IMR-90 (cell line): Measurements from ENCODE around the gene RPS25.
"Not testable (repeated sequence)": the region's sequence is repeated elsewhere in the genome, so short reads cannot be mapped to it uniquely, and the experiment has no call there.

ENCODE experiments used
- BHLHE40 ChIP-seq: fragments of 150-350 bp; IDR thresholded peaks from 2 replicates; pipeline ENCODE4 v1.6.1; 2016; ENCODE audit warnings: mild to moderate bottlenecking, low read depth, low read length
- CEBPB ChIP-seq: IDR thresholded peaks from 2 replicates; pipeline ENCODE4 v1.6.1; 2012; ENCODE audit warnings: low read depth, low read length, improper control_type of control experiment
- CHD1 ChIP-seq: IDR thresholded peaks from 2 replicates; pipeline ENCODE4 v1.6.1; 2012; ENCODE audit warnings: low read depth, low read length, improper control_type of control experiment
- CTCF ChIP-seq: conservative IDR thresholded peaks from 2 replicates; pipeline ENCODE4 v1.5.1; 2012; ENCODE audit warnings: mild to moderate bottlenecking, low read depth, low read length, improper control_type of control experiment
- ELK1 ChIP-seq: fragments of 150-350 bp; IDR thresholded peaks from 2 replicates; pipeline ENCODE4 v1.6.1; 2016; ENCODE audit warnings: low read depth, mild to moderate bottlenecking, low read length, moderate library complexity, borderline replicate concordance
- FOS ChIP-seq: fragments of 150-350 bp; IDR thresholded peaks from 2 replicates; pipeline ENCODE4 v1.6.1; 2016; ENCODE audit warnings: low read depth, low read length
- MAFK ChIP-seq: IDR thresholded peaks from 2 replicates; pipeline ENCODE4 v1.6.1; 2012; ENCODE audit warnings: low read depth, low read length, improper control_type of control experiment
- MAZ ChIP-seq: IDR thresholded peaks from 2 replicates; pipeline ENCODE4 v1.6.1; 2012; ENCODE audit warnings: low read depth, mild to moderate bottlenecking, low read length, improper control_type of control experiment, moderate library complexity, borderline replicate concordance
- POLR2A ChIP-seq: IDR thresholded peaks from 2 replicates; pipeline ENCODE4 v1.6.1; 2012; ENCODE audit warnings: mild to moderate bottlenecking, low read depth, low read length
- RAD21 ChIP-seq: IDR thresholded peaks from 2 replicates; pipeline ENCODE4 v1.6.1; 2012; ENCODE audit warnings: low read length, improper control_type of control experiment

DNA sequence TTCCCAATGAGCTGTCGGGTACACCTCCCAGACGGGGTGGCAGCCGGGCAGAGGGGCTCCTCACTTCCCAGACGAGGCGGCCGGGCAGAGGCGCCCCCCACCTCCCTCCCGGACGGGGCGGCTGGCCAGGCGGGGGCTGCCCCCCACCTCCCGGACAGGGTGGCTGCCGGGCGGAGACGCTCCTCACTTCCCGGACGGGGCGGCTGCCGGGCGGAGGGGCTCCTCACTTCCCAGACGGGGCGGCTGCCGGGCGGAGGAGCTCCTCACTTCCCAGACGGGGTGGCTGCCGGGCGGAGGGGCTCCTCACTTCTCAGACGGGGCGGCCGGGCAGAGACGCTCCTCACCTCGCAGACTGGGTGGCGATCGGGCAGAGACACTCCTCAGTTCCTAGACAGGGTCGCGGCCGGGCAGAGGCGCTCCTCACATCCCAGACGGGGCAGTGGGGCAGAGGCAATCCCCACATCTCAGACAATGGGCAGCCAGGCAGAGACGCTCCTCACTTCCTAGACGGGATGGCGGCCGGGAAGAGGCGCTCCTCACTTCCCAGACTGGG is 26.6 kb downstream of the RPS25 start:
- TF ChIP-seq POLR2A, CTCF, MAZ, BHLHE40, CHD1, CEBPB, RAD21, ELK1, FOS, MAFK: not testable (repeated sequence)
